ENCODE measurements around the gene FCAMR.

DNA sequence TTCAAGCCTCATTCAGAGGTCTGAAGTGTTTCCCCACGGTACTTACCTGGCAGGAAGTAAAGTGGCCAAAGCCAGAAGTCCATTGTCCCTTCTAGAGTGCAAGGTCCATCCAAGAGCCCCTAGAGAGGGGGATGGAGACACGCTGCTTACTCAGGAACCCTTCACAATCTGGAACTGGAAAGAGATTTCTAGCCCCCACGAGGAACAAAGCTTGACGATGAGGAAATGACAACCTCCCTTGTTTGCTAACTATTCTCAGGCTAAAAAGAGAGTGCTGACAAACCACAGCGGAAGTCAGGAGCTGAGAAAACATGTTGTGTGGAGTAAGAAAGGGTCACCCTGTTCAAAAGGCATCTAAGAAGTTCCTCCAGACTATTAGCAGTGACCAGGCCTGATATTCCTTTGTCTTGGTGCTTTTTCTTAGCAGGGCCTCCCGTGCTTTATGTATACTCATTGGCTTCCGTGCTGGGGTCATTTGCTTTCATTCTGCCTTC is 48.4 kb downstream of the FCAMR start, which contains the start of gene FCMR:
- TF ChIP-seq, protein P1, sequence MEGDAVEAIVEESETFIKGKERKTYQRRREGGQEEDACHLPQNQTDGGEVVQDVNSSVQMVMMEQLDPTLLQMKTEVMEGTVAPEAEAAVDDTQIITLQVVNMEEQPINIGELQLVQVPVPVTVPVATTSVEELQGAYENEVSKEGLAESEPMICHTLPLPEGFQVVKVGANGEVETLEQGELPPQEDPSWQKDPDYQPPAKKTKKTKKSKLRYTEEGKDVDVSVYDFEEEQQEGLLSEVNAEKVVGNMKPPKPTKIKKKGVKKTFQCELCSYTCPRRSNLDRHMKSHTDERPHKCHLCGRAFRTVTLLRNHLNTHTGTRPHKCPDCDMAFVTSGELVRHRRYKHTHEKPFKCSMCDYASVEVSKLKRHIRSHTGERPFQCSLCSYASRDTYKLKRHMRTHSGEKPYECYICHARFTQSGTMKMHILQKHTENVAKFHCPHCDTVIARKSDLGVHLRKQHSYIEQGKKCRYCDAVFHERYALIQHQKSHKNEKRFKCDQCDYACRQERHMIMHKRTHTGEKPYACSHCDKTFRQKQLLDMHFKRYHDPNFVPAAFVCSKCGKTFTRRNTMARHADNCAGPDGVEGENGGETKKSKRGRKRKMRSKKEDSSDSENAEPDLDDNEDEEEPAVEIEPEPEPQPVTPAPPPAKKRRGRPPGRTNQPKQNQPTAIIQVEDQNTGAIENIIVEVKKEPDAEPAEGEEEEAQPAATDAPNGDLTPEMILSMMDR (IDR thresholded peaks at IDR 0.05; ENCODE audit: low read depth, low read length) = no peak
- no peak for TF ChIP-seq EZH2phosphoT487 (IDR thresholded peaks at IDR 0.05; ENCODE audit: low read depth)
